H9 (cell line): ENCODE measurements around the gene VIPR2. TPM values are rescaled to one million over a fixed set of nuclear protein-coding genes. Genes with fewer than 3 reads are reported as not detected.
A peak's percentile ranks its signal among the peaks of the same experiment; 100 is the strongest.
"Not testable (repeated sequence)": the region's sequence is repeated elsewhere in the genome, so short reads cannot be mapped to it uniquely, and the experiment has no call there.

ENCODE experiments used
- DNase-seq: peaks from one replicate; pipeline ENCODE4 v3.0.0-alpha.2; 2017
- H2AFZ ChIP-seq: one replicate; pipeline ENCODE4 v1.6.1; 2013; ENCODE audit warnings: mild to moderate bottlenecking, low read length, control low read depth, moderate library complexity
- H2AK5ac ChIP-seq: 2 replicates; pipeline ENCODE4 v1.6.1; 2013; ENCODE audit warnings: low read length, control low read depth, mixed read lengths; ENCODE audit not compliant: insufficient read length
- H2BK120ac ChIP-seq: one replicate; pipeline ENCODE4 v1.6.1; 2013; ENCODE audit warnings: low read depth, mild to moderate bottlenecking, low read length, control low read depth, inconsistent platforms; ENCODE audit not compliant: poor library complexity, severe bottlenecking
- H2BK12ac ChIP-seq: 2 replicates; pipeline ENCODE4 v1.6.1; 2013; ENCODE audit warnings: low read length, control low read depth, mixed read lengths, low read depth; ENCODE audit not compliant: insufficient read length
- H2BK15ac ChIP-seq: 2 replicates; pipeline ENCODE4 v1.6.1; 2013; ENCODE audit warnings: low read depth, low read length, control low read depth
- H2BK20ac ChIP-seq: one replicate; pipeline ENCODE4 v1.6.1; 2013; ENCODE audit warnings: low read depth, mild to moderate bottlenecking, low read length, control low read depth, inconsistent platforms; ENCODE audit not compliant: poor library complexity, severe bottlenecking
- H2BK5ac ChIP-seq: 2 replicates; pipeline ENCODE4 v1.6.1; 2013; ENCODE audit warnings: low read length, control low read depth, mixed read lengths; ENCODE audit not compliant: insufficient read length
- H3K14ac ChIP-seq: 2 replicates; pipeline ENCODE4 v1.6.1; 2013; ENCODE audit warnings: low read length, control low read depth; ENCODE audit not compliant: insufficient read depth
- H3K18ac ChIP-seq: 2 replicates; pipeline ENCODE4 v1.6.1; 2013; ENCODE audit warnings: low read depth, mild to moderate bottlenecking, mixed read lengths, low read length, control low read depth; ENCODE audit not compliant: insufficient read length
- H3K23ac ChIP-seq: 2 replicates; pipeline ENCODE4 v1.6.1; 2013; ENCODE audit warnings: low read length, control low read depth, mixed read lengths, low read depth; ENCODE audit not compliant: insufficient read length
- H3K23me2 ChIP-seq: 2 replicates; pipeline ENCODE4 v1.6.1; 2013; ENCODE audit warnings: low read depth, mild to moderate bottlenecking, mixed read lengths, low read length, control low read depth; ENCODE audit not compliant: insufficient read length, poor library complexity, severe bottlenecking
- H3K27ac ChIP-seq: 2 replicates; pipeline ENCODE4 v1.5.1; 2013; ENCODE audit warnings: low read length, control low read depth, mixed read lengths, low read depth; ENCODE audit not compliant: insufficient read length
- H3K27me3 ChIP-seq: 2 replicates; pipeline ENCODE4 v1.6.1; 2013; ENCODE audit warnings: low read length, control low read depth, inconsistent platforms; ENCODE audit not compliant: insufficient read depth
- H3K4ac ChIP-seq: 2 replicates; pipeline ENCODE4 v1.6.1; 2013; ENCODE audit warnings: low read depth, mild to moderate bottlenecking, control low read depth, inconsistent platforms, low read length, moderate library complexity
- H3K4me1 ChIP-seq: 2 replicates; pipeline ENCODE4 v1.6.1; 2013; ENCODE audit warnings: low read length, control low read depth, inconsistent platforms; ENCODE audit not compliant: insufficient read depth
- H3K4me2 ChIP-seq: 2 replicates; pipeline ENCODE4 v1.6.1; 2013; ENCODE audit warnings: low read length, control low read depth, mixed read lengths; ENCODE audit not compliant: insufficient read length, insufficient read depth
- H3K56ac ChIP-seq: 2 replicates; pipeline ENCODE4 v1.6.1; 2013; ENCODE audit warnings: low read depth, mild to moderate bottlenecking, mixed read lengths, low read length, control low read depth; ENCODE audit not compliant: insufficient read length
- H3K79me1 ChIP-seq: 2 replicates; pipeline ENCODE4 v1.6.1; 2013; ENCODE audit warnings: low read depth, mild to moderate bottlenecking, moderate library complexity, low read length, control low read depth, inconsistent platforms; ENCODE audit not compliant: insufficient read depth, poor library complexity, severe bottlenecking
- H3K79me2 ChIP-seq: 2 replicates; pipeline ENCODE4 v1.6.1; 2013; ENCODE audit warnings: low read length, control low read depth, inconsistent platforms; ENCODE audit not compliant: insufficient read depth
- H3K9ac ChIP-seq: 2 replicates; pipeline ENCODE4 v1.6.1; 2013; ENCODE audit warnings: low read length, control low read depth, mixed read lengths; ENCODE audit not compliant: insufficient read length; ENCODE audit errors: extremely low read depth
- H3K9me3 ChIP-seq: one replicate; pipeline ENCODE4 v1.6.1; 2013; ENCODE audit warnings: low read depth, low read length, inconsistent platforms; ENCODE audit not compliant: control insufficient read depth
- H3T11ph ChIP-seq: one replicate; pipeline ENCODE4 v1.6.1; 2013; ENCODE audit warnings: mild to moderate bottlenecking, low read length, control low read depth, inconsistent platforms
- H4K20me1 ChIP-seq: one replicate; pipeline ENCODE4 v1.6.1; 2013; ENCODE audit not compliant: control insufficient read depth, insufficient read length, insufficient read depth
- H4K5ac ChIP-seq: 2 replicates; pipeline ENCODE4 v1.6.1; 2013; ENCODE audit warnings: low read depth, mild to moderate bottlenecking, mixed read lengths, low read length, control low read depth; ENCODE audit not compliant: insufficient read length
- H4K8ac ChIP-seq: replicated peaks from 2 replicates; pipeline ENCODE4 v1.6.1; 2013; ENCODE audit warnings: low read length, control low read depth, mixed read lengths, low read depth; ENCODE audit not compliant: insufficient read length
- H4K91ac ChIP-seq: 2 replicates; pipeline ENCODE4 v1.6.1; 2013; ENCODE audit warnings: low read depth, mild to moderate bottlenecking, moderate library complexity, mixed read lengths, low read length, control low read depth; ENCODE audit not compliant: insufficient read length
- H3K27ac Mint-ChIP-seq, 3 experiments: 2 replicates in 2 of 3; 3 replicates in 1 of 3; pipeline ENCODE4 v1.8.0; 2020 to 2021; ENCODE audit warnings: mixed read lengths in 3 of 3, mild to moderate bottlenecking in 1 of 3, moderate library complexity in 1 of 3
- H3K27me3 Mint-ChIP-seq: 2 replicates; pipeline ENCODE4 v1.8.0; 2021; ENCODE audit warnings: low read depth, mild to moderate bottlenecking, moderate library complexity, mixed read lengths
- H3K36me3 Mint-ChIP-seq, 3 experiments: 2 replicates in 2 of 3; 3 replicates in 1 of 3; pipeline ENCODE4 v1.8.0; 2020 to 2021; ENCODE audit warnings: low read depth in 3 of 3, mixed read lengths in 3 of 3; ENCODE audit not compliant: insufficient read depth in 1 of 3
- H3K4me1 Mint-ChIP-seq, 2 experiments: 2 replicates each; pipeline ENCODE4 v1.8.0; 2020; ENCODE audit warnings: mixed read lengths in 2 of 2
- H3K4me3 Mint-ChIP-seq, 2 experiments: 2 replicates in 1 of 2; 3 replicates in 1 of 2; pipeline ENCODE4 v1.8.0; 2020 to 2021; ENCODE audit warnings: mild to moderate bottlenecking in 2 of 2, mixed read lengths in 2 of 2, moderate library complexity in 1 of 2
- H3K9me3 Mint-ChIP-seq, 2 experiments: 2 replicates in 1 of 2; 3 replicates in 1 of 2; pipeline ENCODE4 v1.8.0; 2020; ENCODE audit warnings: mild to moderate bottlenecking in 2 of 2, mixed read lengths in 2 of 2, moderate library complexity in 1 of 2
- WGBS: extraction: QIAGEN DNeasy Blood & Tissue Kit; methylation state at CpG from one replicate; pipeline ENCODE4 v1.1.7; 2013; ENCODE audit warnings: missing lambda C conversion rate, low lambda C conversion rate, mixed read lengths; ENCODE audit not compliant: insufficient read length; ENCODE audit errors: extremely low coverage; 5-methylcytosine and 5-hydroxymethylcytosine counted together
- total RNA-seq: library from RNA; stranded (reverse); gene quantifications from 2 replicates; pipeline ENCODE4 v1.2.1, GENCODE V29; 2021
- TF ChIP-seq, protein P1 (sequence below): fragments of 200-600 bp; sonication (generic); conservative IDR thresholded peaks from 3 replicates; pipeline ENCODE4 v1.8.0; 2021; ENCODE audit warnings: antibody characterized with exemption, mild to moderate bottlenecking

VIPR2 gene
- total RNA-seq, 1 experiment from 2014 or later: 1.6 TPM

DNA sequence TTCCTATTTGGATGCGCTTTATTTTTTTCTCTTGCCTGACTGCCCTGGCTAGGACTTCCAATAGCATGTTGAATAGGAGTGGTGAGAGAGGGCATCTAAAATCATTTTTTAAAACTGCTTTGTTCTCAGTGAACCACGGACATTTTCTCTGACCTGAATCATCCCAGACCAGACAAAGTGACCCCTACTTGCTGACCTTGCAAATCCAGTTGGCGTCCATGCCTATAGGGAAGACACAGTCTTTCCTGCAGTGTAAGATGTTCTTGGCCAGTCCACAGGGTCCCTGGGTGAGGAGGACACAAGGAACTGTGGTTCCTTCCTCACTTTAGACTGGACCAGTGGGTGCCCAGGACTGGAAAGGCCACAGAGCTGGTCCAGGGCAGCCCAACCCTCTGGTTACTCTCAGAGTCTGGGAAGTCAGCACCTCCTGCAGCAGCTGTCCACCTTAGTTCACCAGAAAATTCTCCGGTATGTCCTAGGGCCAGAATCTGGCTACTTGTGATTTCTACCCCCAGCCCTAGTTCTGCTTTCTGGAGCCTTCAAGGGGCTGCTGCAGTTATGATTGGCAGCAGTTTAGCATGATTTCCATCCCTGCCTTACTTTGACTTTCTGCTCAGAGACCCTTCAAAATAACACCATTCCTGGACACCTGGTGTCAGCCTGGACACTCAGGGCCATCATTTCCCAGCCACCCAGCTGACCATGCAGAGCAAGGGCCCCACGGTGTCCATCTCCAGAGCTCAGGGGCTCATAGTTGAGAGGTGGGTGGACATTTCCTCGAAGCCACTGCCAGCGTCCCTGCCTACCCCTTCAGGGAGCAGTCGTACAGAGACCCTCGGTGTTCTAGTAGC, 19.3 kb downstream of the VIPR2 start:
- no CpG with 5 or more reads among the region's 9 CpGs for WGBS
- peak overlapping the region; percentile 25; the same call in 1 of the 2 replicates for H3K14ac ChIP-seq
- H4K5ac ChIP-seq: no peak overlapping the region
- no peak overlapping the region for H3K18ac ChIP-seq
- H3K79me2 ChIP-seq: no peaks in the 10 kb centered on the region
- H4K8ac ChIP-seq: no peak overlapping the region
- TF ChIP-seq, protein P1, sequence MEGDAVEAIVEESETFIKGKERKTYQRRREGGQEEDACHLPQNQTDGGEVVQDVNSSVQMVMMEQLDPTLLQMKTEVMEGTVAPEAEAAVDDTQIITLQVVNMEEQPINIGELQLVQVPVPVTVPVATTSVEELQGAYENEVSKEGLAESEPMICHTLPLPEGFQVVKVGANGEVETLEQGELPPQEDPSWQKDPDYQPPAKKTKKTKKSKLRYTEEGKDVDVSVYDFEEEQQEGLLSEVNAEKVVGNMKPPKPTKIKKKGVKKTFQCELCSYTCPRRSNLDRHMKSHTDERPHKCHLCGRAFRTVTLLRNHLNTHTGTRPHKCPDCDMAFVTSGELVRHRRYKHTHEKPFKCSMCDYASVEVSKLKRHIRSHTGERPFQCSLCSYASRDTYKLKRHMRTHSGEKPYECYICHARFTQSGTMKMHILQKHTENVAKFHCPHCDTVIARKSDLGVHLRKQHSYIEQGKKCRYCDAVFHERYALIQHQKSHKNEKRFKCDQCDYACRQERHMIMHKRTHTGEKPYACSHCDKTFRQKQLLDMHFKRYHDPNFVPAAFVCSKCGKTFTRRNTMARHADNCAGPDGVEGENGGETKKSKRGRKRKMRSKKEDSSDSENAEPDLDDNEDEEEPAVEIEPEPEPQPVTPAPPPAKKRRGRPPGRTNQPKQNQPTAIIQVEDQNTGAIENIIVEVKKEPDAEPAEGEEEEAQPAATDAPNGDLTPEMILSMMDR: no peak
- no peak overlapping the region for H3K4ac ChIP-seq
- no peaks in the 10 kb centered on the region for H4K20me1 ChIP-seq
- no peak overlapping the region for H3K4me3 Mint-ChIP-seq
- H3K23ac ChIP-seq: no peak overlapping the region
- H3K4me2 ChIP-seq: no peak overlapping the region
- peaks cover 0 to 7% of the 10 kb centered on the region in 2 experiments; a peak in 2 of 5 replicates for H3K9me3 Mint-ChIP-seq
- H2BK15ac ChIP-seq: no peak overlapping the region
- H4K91ac ChIP-seq: no peak overlapping the region
- H2AK5ac ChIP-seq: no peak overlapping the region
- H3K9ac ChIP-seq: no peak overlapping the region
- no peak overlapping the region for H2BK120ac ChIP-seq
- H3K9me3 ChIP-seq: no peaks in the 10 kb centered on the region
- H3K56ac ChIP-seq: no peak overlapping the region
- H3K27me3 Mint-ChIP-seq: peaks cover 3% of the 10 kb centered on the region
- H3T11ph ChIP-seq: no peak overlapping the region
- H3K27me3 ChIP-seq: no peaks in the 10 kb centered on the region
- no peaks in the 10 kb centered on the region; a peak in 1 of 7 replicates for H3K36me3 Mint-ChIP-seq
- no peaks in the 10 kb centered on the region for H3K4me1 ChIP-seq
- H3K79me1 ChIP-seq: no peaks in the 10 kb centered on the region
- H2BK12ac ChIP-seq: no peak overlapping the region
- no peak overlapping the region for H2BK5ac ChIP-seq
- peak; percentile 10 for DNase-seq
- no peak overlapping the region for H3K27ac ChIP-seq
- H3K4me1 Mint-ChIP-seq: peaks cover 3 to 12% of the 10 kb centered on the region in 2 experiments; a peak in 3 of 4 replicates
- no peaks in the 10 kb centered on the region for H3K23me2 ChIP-seq
- no peak overlapping the region for H2AFZ ChIP-seq
- no peak overlapping the region for H2BK20ac ChIP-seq
- peak overlapping the region in 1 of 3 experiments; percentile 77; a peak in 2 of 7 replicates for H3K27ac Mint-ChIP-seq

DNA sequence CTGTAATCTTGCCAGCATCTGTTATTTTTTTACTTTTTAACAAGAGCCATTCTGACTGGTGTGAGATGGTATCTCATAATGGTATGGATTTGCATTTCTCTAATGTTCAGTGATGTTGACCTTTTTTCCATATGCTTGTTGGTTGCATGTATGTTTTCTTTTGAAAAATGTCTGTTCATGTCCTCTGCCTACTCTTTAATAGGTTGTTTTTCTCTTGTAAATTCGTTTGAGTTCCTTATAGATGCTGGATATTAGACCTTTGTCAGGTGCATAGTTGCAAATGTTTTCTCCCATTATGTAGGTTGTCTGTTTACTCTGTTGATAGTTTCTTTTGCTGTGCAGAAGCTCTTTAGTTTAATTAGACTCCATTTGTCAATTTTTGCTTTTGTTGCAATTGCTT, 20.9 kb downstream of the VIPR2 start:
- not testable (repeated sequence) for H3T11ph ChIP-seq, H2AK5ac ChIP-seq, H4K5ac ChIP-seq, H3K36me3 Mint-ChIP-seq, H3K79me2 ChIP-seq, H3K4me2 ChIP-seq, H3K4me1 Mint-ChIP-seq, H2AFZ ChIP-seq, H3K4me3 Mint-ChIP-seq, H3K79me1 ChIP-seq, H3K9me3 Mint-ChIP-seq, H2BK15ac ChIP-seq, H2BK120ac ChIP-seq, H3K27me3 ChIP-seq, H3K27me3 Mint-ChIP-seq, H3K9ac ChIP-seq, H4K91ac ChIP-seq, H2BK20ac ChIP-seq, H3K18ac ChIP-seq, H3K4ac ChIP-seq, H3K56ac ChIP-seq, H3K9me3 ChIP-seq, DNase-seq, H3K27ac ChIP-seq, H3K14ac ChIP-seq, H3K23me2 ChIP-seq, H2BK5ac ChIP-seq, H3K27ac Mint-ChIP-seq, H3K4me1 ChIP-seq, H4K20me1 ChIP-seq, H2BK12ac ChIP-seq, H3K23ac ChIP-seq, H4K8ac ChIP-seq
- no CpG with 5 or more reads among the region's 1 CpG for WGBS
